GM18909 (cell line): Measurements from ENCODE around the gene CDKL5.

ENCODE experiments used
- ATAC-seq: cut with Tn5 transposase; IDR thresholded peaks from one replicate; pipeline ENCODE4 v1.9.1; 2021; ENCODE audit warnings: mild to moderate bottlenecking; ENCODE audit not compliant: unreplicated experiment, poor library complexity

The CDKL5 gene

GRCh38 chrX:18681996-18682395 is 256.6 kb downstream of the CDKL5 start:
- no peak for ATAC-seq

GRCh38 chrX:18682979-18683387 is 257.6 kb downstream of the CDKL5 start:
- ATAC-seq, result no peak

DNA sequence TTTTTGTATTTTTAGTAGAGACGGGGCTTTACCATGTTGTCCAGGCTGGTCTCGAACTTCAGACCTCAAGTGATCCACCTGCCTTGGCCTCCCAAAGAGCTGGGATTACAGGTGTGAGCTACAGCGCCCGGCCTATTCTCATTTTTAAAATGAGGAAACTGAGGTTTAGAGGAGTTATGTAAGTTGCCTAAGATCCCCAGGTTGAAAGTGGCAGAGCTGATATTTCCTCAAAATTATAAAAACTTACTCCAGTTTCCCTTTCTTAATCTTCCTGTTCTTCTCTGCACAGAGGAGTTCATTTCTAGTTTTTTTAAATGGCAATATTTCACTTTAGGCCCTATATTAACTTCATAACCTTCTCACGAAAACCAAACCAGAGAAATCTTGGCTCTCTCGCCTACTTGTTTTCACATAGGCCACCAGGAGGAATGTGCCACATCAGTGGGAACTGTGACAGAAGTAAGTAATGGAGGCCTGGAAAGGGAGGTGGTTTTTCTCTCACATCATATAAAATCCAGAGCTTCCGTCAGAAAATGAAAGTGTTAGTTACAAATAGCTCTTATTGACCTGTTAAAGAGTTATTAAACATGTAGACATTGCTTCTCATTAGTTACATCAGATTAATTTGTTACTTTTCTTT is 262.6 kb downstream of the CDKL5 start:
- ATAC-seq, result no peak

- no peak for ATAC-seq
Observed at GRCh38 chrX:18691431-18691830, 266.0 kb downstream of the CDKL5 start.

DNA sequence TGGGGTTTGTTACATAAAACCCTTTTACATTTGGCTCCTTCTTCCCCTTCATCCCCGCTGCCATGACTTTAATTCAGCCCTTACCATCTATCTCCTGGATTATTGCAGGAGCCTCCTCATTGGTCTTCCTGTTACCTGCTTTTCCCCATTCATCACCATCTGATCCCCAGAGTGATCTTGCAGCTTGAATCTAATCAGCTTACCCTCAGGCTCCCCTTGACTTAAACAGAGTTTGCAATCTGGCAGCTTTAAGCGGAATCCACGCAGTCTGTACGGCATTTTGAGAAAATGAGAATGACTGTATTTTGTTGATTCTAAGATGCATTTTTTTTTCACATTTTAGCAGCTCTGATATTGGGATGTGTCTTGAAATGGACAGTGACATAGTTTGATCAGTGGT is 267.1 kb downstream of the CDKL5 start:
- ATAC-seq, result no peak

- no peak for ATAC-seq
Observed at GRCh38 chrX:18696653-18697052, 271.2 kb downstream of the CDKL5 start.

DNA sequence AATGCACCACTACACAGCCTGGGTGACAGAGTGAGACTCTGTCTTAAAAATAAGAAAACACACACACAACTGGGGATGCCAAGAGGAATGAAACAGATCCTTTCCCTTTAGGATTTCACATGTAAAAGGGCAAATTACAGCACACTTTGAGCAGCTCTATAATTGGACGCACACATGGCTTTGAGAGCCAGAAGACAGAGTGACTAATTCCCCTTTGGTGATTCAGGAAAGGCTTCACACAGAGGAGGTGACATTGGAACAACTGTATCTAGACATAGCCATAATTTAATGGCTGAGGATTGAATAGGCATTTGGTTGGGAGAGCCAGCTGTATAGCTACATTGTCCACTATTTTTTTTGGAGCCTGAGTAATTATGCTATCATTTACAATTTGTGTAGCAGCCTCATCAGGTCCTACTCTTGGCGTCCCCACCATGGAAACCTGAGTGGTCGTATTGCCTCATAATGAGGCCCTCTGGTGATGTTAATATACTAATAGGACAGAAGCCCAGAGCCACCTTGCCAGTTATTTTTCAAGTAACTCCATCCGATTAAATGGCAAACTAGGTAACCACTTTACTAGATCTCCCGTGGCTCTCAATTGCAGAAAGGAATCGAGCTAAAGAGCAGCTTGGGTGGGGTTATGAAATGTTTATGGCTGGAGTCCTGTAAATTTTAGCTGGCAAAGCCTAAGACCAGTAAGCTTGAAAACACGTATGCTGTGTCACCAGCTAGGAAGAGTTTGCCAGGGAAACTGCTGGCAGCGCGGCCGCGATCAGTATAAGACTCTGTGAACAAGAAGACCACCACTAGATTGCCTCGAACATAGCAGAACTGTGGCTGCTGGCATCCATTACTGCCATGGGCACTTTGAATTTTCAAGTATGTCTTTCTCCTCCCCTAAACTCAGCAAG is 273.6 kb downstream of the CDKL5 start:
- no peak for ATAC-seq

GRCh38 chrX:18701621-18702361 is 276.4 kb downstream of the CDKL5 start:
- ATAC-seq, result no peak

GRCh38 chrX:18702362-18703195 is 277.2 kb downstream of the CDKL5 start:
- ATAC-seq, result no peak
